Smooth muscle cell (in vitro differentiated cells): ENCODE measurements around the gene LAMA3. TPM values are rescaled to one million over a fixed set of nuclear protein-coding genes. Genes with fewer than 3 reads are reported as not detected.

Experiments used
- DNase-seq: peaks from one replicate; lab custom pipeline; 2025; ENCODE audit not compliant: unreplicated experiment; lab: John Stamatoyannopoulos, UW
- H2AFZ ChIP-seq: fragments of 200-600 bp; sonication (generic); 2 replicates; pipeline ENCODE4 v1.6.0; 2016; ENCODE audit warnings: antibody characterized with exemption, low read depth, mild to moderate bottlenecking
- H3F3A ChIP-seq: fragments of 200-600 bp; sonication (generic); 2 replicates; pipeline ENCODE4 v1.6.0; 2017; ENCODE audit warnings: antibody characterized with exemption, low read depth
- H3K27ac ChIP-seq: fragments of 200-600 bp; sonication (generic); 2 replicates; pipeline ENCODE4 v1.5.1; 2016; ENCODE audit warnings: low read depth, mild to moderate bottlenecking
- H3K27me3 ChIP-seq: fragments of 200-600 bp; sonication (generic); 2 replicates; pipeline ENCODE4 v1.6.1; 2016; ENCODE audit warnings: low read depth, mild to moderate bottlenecking
- H3K36me3 ChIP-seq: fragments of 200-600 bp; sonication (generic); 2 replicates; pipeline ENCODE4 v1.5.1; 2016; ENCODE audit warnings: low read depth
- H3K4me1 ChIP-seq: fragments of 200-600 bp; sonication (generic); 2 replicates; pipeline ENCODE4 v1.5.1; 2016; ENCODE audit warnings: low read depth
- H3K4me2 ChIP-seq: fragments of 200-600 bp; sonication (generic); 2 replicates; pipeline ENCODE4 v1.6.0; 2016; ENCODE audit warnings: mild to moderate bottlenecking
- H3K4me3 ChIP-seq: fragments of 200-600 bp; sonication (generic); 2 replicates; pipeline ENCODE4 v1.5.1; 2016; ENCODE audit warnings: mild to moderate bottlenecking
- H3K79me2 ChIP-seq: fragments of 200-600 bp; sonication (generic); 2 replicates; pipeline ENCODE4 v1.6.0; 2016; ENCODE audit warnings: low read depth, mild to moderate bottlenecking
- H3K9ac ChIP-seq: fragments of 200-600 bp; sonication (generic); 2 replicates; pipeline ENCODE4 v1.6.0; 2016; ENCODE audit warnings: low read depth
- H3K9me3 ChIP-seq: fragments of 200-600 bp; sonication (generic); replicated peaks from 2 replicates; pipeline ENCODE4 v1.5.1; 2016; ENCODE audit warnings: low read depth
- H4K20me1 ChIP-seq: fragments of 200-600 bp; sonication (generic); 2 replicates; pipeline ENCODE4 v1.6.0; 2016; ENCODE audit warnings: low read depth
- WGBS: methylation state at CpG from one replicate; pipeline ENCODE4 v1.1.7; 2016; ENCODE audit warnings: low lambda C conversion rate; 5-methylcytosine and 5-hydroxymethylcytosine counted together
- polyA plus RNA-seq: library from polyadenylated mRNA; unstranded; fragments of >200 nt; fragmentation: Nextera tagmentation; extraction: Ambion mirVana; gene quantifications from 2 replicates; pipeline ENCODE4 v1.2.1, GENCODE V29; 2016
- total RNA-seq: library from RNA; depleted of rRNA; stranded (reverse); fragments of >200 nt; gene quantifications from 2 replicates; pipeline ENCODE4 v1.2.3, GENCODE V29; 2014
- TF ChIP-seq, protein P1 (sequence below): fragments of 200-600 bp; sonication (generic); IDR thresholded peaks from 2 replicates; pipeline ENCODE4 v1.5.1; 2017; ENCODE audit warnings: borderline replicate concordance, mild to moderate bottlenecking, antibody characterized with exemption; ENCODE audit not compliant: insufficient read depth, poor library complexity, severe bottlenecking

The LAMA3 gene
- total and polyA plus RNA-seq, 2 experiments from 2014 or later, result 7.8 to 23.1 TPM

DNA sequence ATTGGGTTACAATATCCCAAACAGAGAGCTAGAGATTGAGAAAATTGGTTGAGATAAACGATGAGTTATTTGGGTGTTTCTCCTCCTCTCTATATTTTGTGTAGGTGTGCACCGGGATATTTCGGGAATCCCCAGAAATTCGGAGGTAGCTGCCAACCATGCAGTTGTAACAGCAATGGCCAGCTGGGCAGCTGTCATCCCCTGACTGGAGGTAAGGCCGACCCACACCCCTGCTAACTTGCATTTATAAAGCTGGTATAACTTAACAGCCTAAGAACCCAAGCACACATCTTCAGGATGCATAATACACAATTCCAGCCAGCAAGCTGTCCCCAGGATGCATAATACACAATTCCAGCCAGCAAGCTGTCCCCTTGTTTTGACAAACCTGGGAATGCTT, 200.7 kb downstream of the LAMA3 start:
- no peaks in the 10 kb centered on the region for H3F3A ChIP-seq
- H4K20me1 ChIP-seq, result no peaks in the 10 kb centered on the region
- H3K9me3 ChIP-seq, result no peaks in the 10 kb centered on the region
- no peak overlapping the region for H3K9ac ChIP-seq
- no peaks in the 10 kb centered on the region for H3K79me2 ChIP-seq
- WGBS, result 95% methylated on average over 5 of the region's 5 CpGs
- no peak overlapping the region for H2AFZ ChIP-seq
- no peaks in the 10 kb centered on the region for H3K27me3 ChIP-seq
- H3K27ac ChIP-seq, result no peak overlapping the region
- no peak for DNase-seq
- TF ChIP-seq, protein P1, sequence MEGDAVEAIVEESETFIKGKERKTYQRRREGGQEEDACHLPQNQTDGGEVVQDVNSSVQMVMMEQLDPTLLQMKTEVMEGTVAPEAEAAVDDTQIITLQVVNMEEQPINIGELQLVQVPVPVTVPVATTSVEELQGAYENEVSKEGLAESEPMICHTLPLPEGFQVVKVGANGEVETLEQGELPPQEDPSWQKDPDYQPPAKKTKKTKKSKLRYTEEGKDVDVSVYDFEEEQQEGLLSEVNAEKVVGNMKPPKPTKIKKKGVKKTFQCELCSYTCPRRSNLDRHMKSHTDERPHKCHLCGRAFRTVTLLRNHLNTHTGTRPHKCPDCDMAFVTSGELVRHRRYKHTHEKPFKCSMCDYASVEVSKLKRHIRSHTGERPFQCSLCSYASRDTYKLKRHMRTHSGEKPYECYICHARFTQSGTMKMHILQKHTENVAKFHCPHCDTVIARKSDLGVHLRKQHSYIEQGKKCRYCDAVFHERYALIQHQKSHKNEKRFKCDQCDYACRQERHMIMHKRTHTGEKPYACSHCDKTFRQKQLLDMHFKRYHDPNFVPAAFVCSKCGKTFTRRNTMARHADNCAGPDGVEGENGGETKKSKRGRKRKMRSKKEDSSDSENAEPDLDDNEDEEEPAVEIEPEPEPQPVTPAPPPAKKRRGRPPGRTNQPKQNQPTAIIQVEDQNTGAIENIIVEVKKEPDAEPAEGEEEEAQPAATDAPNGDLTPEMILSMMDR, result no peak
- no peaks in the 10 kb centered on the region for H3K36me3 ChIP-seq
- no peaks in the 10 kb centered on the region for H3K4me1 ChIP-seq
- H3K4me2 ChIP-seq, result no peak overlapping the region
- no peak overlapping the region for H3K4me3 ChIP-seq

DNA sequence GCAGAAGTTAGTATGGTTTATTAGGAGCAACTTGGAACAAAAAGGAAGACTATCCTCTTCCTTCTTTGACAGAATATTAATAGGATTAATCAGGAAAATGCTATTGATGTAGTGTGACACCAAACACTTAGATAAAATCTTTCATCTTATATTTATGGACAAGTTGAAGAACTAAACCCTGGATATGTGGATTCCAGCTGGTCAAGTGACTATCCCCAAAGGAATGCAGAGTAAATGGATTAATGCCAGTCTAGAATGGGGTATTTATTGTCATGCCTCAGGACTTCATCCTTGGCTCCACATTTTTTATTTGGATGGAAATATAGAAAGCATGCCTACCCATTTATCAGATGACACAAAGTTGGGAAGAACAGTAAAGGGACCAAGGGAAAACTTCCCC, 201.3 kb downstream of the LAMA3 start:
- no peaks in the 10 kb centered on the region for H3K36me3 ChIP-seq
- TF ChIP-seq, protein P1, result no peak

DNA sequence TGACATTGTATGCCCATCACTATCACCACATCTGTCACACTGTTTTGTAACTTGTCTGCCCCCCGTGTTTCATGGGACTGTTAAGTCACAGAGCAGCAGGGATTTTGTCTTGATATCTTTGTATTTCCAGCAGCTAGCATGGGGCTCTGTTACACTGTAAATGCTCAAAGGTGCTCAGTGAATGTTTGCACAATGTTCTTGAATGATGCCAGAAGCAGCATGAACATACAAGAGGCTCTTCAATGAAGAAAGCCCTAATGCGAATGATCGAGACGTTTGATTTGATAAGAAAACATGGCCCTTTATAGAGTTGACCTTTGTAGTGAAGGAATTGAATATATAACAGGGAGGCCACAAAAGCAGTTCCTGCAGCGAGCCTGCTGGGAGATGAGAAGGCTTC, 204.4 kb downstream of the LAMA3 start:
- H3F3A ChIP-seq, result no peaks in the 10 kb centered on the region
- no peaks in the 10 kb centered on the region for H3K9me3 ChIP-seq
- no peak overlapping the region for H3K4me2 ChIP-seq
- no peak overlapping the region for H3K4me3 ChIP-seq
- no peak overlapping the region for H3K27ac ChIP-seq
- H3K9ac ChIP-seq, result no peak overlapping the region
- no peak overlapping the region for H2AFZ ChIP-seq
- no peaks in the 10 kb centered on the region for H3K4me1 ChIP-seq
- DNase-seq, result no peak
- WGBS, result 96% methylated on average over 5 of the region's 5 CpGs
- H3K79me2 ChIP-seq, result no peaks in the 10 kb centered on the region
- H3K27me3 ChIP-seq, result no peaks in the 10 kb centered on the region
- TF ChIP-seq, protein P1, result no peak
- H3K36me3 ChIP-seq, result no peaks in the 10 kb centered on the region
- no peaks in the 10 kb centered on the region for H4K20me1 ChIP-seq

More for the DNA sequence above, 201.3 kb downstream of the LAMA3 start:
- Histone ChIP-seq H3K27me3 (no peaks in the 10 kb centered on the region), H3F3A (no peaks in the 10 kb centered on the region), H3K9ac (no peak overlapping the region), H4K20me1 (no peaks in the 10 kb centered on the region), H2AFZ (no peak overlapping the region), H3K4me3 (no peak overlapping the region), H3K79me2 (no peaks in the 10 kb centered on the region), H3K9me3 (no peaks in the 10 kb centered on the region), H3K27ac (no peak overlapping the region), H3K4me1 (no peaks in the 10 kb centered on the region), H3K4me2 (no peak overlapping the region)
- DNase-seq, result no peak

DNA sequence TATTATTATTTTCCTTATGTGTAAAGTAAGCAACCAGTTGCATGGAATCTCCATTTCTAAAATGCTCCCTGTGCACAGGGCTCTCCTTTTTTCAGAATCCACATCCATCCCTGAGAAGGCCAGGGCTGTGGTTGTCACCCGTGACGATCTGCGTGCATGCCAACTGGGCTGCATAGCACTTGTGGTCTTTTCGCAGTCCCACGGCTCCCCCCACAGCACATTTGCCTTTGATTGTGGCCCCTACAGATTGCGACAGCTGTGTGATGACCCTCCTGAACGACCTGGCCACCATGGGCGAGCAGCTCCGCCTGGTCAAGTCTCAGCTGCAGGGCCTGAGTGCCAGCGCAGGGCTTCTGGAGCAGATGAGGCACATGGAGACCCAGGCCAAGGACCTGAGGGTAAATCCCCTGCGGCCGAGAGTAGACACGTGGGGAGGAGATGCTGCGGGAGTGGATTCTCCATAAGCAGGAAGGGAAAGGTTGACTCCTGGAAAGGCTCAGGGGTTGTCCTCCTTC, 205.5 kb downstream of the LAMA3 start:
- no peaks in the 10 kb centered on the region for H3K79me2 ChIP-seq
- H3K4me3 ChIP-seq, result no peak overlapping the region
- no peaks in the 10 kb centered on the region for H3K27me3 ChIP-seq
- no peak overlapping the region for H3K4me2 ChIP-seq
- WGBS, result 92% methylated on average over 14 of the region's 14 CpGs
- H3F3A ChIP-seq, result no peaks in the 10 kb centered on the region
- no peaks in the 10 kb centered on the region for H3K9me3 ChIP-seq
- no peaks in the 10 kb centered on the region for H3K4me1 ChIP-seq
- TF ChIP-seq, protein P1, result no peak
- no peak overlapping the region for H2AFZ ChIP-seq
- no peaks in the 10 kb centered on the region for H3K36me3 ChIP-seq
- no peak for DNase-seq
- no peaks in the 10 kb centered on the region for H4K20me1 ChIP-seq
- H3K9ac ChIP-seq, result no peak overlapping the region
- H3K27ac ChIP-seq, result no peak overlapping the region
